Breast epithelium (tissue), 4 donors: ENCODE results near the gene ROR2. TPM values are rescaled to one million over a fixed set of nuclear protein-coding genes. Genes with fewer than 3 reads are reported as not detected.

Experiments
- DNase-seq, 2 donors: peaks; one replicate each; pipeline ENCODE4 v3.0.0-alpha.2; 2019; ENCODE audit warnings: low spot score in 2 of 2
- H3K27ac ChIP-seq, 2 donors: fragments of 200-600 bp; sonication (generic) in 1 of 2; one replicate each; pipeline ENCODE4 v1.5.1; 2016 to 2019; ENCODE audit warnings: mild to moderate bottlenecking in 1 of 2
- H3K27me3 ChIP-seq, 2 donors: fragments of 200-600 bp; sonication (generic) in 1 of 2; one replicate each; pipeline versions ENCODE4 v1.5.1 to v1.6.0; 2017 to 2019; ENCODE audit warnings: control low read depth in 1 of 2, mild to moderate bottlenecking in 1 of 2
- H3K36me3 ChIP-seq: fragments of 200-600 bp; one replicate; pipeline ENCODE4 v1.5.1; 2019
- H3K4me1 ChIP-seq, 2 donors: fragments of 200-600 bp; sonication (generic); one replicate each; pipeline ENCODE4 v1.5.1; 2016 to 2019; ENCODE audit warnings: control low read depth in 1 of 2
- H3K4me3 ChIP-seq, 3 donors: fragments of 200-600 bp; sonication (generic); 1 replicate in 2 of 3; 2 replicates in 1 of 3; pipeline ENCODE4 v1.5.1; 2016 to 2019; ENCODE audit warnings: mild to moderate bottlenecking in 3 of 3, moderate library complexity in 2 of 3
- H3K9me3 ChIP-seq, 2 donors: fragments of 200-600 bp; sonication (generic) in 1 of 2; one replicate each; pipeline ENCODE4 v1.5.1; 2016 to 2019; ENCODE audit warnings: control low read depth in 1 of 2
- POLR2A ChIP-seq: fragments of 450-650 bp; IDR thresholded peaks from one replicate; pipeline ENCODE4 v1.6.1; 2016; ENCODE audit warnings: antibody characterized with exemption, mild to moderate bottlenecking, moderate library complexity
- POLR2AphosphoS5 ChIP-seq, 3 donors: sonication (generic); formaldehyde crosslinking; IDR thresholded peaks; one replicate each; pipeline ENCODE4 v1.6.1; 2017; ENCODE audit warnings: antibody characterized with exemption in 3 of 3
- intact Hi-C: fragments of 100-400 bp; cut with DNase I; formaldehyde crosslinking; loops from one replicate; pipeline ENCODE4 v1.15.1; 2023; ENCODE audit warnings: low total_unique reads
- total RNA-seq, 3 donors: library from RNA; depleted of rRNA; stranded (reverse); fragments of >200 nt; gene quantifications; one replicate each; pipeline ENCODE4 v1.1.0, GENCODE V29; 2016
- TF ChIP-seq, protein P1 (sequence below), 3 donors: fragments of 450-650 bp; IDR thresholded peaks; one replicate each; pipeline ENCODE4 v1.5.1; 2016 to 2017; ENCODE audit warnings: antibody characterized with exemption in 3 of 3, mild to moderate bottlenecking in 3 of 3, moderate library complexity in 3 of 3

Gene ROR2
- total RNA-seq, 3 donors from 2014 or later = 2.1 to 25.6 (median 10.2) TPM

DNA sequence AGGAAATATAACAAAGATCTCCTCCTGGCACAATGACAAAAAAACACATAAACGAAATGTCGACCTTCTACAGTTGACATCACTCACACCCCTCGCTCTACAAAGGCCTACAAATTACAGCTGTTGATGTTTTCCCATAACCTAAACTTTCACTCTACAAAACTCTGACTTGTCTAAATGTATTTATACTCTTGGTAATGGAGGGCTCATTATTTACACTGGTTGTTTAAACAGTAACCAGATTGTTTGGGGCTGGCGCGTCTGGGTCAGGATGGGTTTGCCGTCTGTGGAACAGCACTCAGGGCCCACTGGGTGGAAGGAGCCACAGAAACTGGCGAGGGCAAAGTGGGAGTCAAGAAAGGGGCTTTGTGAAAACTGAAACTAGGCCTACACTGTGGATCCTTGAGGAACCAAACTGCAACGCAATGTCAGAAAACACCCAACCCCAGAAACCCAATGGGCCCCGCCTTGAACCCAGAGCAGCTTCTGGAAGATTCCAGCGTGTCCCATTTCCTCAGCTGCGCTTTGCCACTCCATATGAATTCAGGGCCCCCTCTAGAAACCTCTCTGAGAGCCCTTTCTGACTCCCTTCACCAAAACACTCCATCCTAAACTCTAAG, 136.7 kb downstream of the ROR2 start:
- H3K27me3 ChIP-seq = no peaks in the 10 kb centered on the region
- TF ChIP-seq, protein P1, sequence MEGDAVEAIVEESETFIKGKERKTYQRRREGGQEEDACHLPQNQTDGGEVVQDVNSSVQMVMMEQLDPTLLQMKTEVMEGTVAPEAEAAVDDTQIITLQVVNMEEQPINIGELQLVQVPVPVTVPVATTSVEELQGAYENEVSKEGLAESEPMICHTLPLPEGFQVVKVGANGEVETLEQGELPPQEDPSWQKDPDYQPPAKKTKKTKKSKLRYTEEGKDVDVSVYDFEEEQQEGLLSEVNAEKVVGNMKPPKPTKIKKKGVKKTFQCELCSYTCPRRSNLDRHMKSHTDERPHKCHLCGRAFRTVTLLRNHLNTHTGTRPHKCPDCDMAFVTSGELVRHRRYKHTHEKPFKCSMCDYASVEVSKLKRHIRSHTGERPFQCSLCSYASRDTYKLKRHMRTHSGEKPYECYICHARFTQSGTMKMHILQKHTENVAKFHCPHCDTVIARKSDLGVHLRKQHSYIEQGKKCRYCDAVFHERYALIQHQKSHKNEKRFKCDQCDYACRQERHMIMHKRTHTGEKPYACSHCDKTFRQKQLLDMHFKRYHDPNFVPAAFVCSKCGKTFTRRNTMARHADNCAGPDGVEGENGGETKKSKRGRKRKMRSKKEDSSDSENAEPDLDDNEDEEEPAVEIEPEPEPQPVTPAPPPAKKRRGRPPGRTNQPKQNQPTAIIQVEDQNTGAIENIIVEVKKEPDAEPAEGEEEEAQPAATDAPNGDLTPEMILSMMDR (IDR thresholded peaks at IDR 0.05) = no peak
- TF ChIP-seq POLR2A (no peak), POLR2AphosphoS5 (IDR thresholded peaks at IDR 0.05) (no peak)
- H3K27ac ChIP-seq = no peak overlapping the region
- intact Hi-C loops = no loop called here
- no peak overlapping the region for H3K4me3 ChIP-seq
- no peak for DNase-seq
- no peaks in the 10 kb centered on the region for H3K9me3 ChIP-seq
- H3K36me3 ChIP-seq = no peaks in the 10 kb centered on the region
- H3K4me1 ChIP-seq = no peaks in the 10 kb centered on the region

DNA sequence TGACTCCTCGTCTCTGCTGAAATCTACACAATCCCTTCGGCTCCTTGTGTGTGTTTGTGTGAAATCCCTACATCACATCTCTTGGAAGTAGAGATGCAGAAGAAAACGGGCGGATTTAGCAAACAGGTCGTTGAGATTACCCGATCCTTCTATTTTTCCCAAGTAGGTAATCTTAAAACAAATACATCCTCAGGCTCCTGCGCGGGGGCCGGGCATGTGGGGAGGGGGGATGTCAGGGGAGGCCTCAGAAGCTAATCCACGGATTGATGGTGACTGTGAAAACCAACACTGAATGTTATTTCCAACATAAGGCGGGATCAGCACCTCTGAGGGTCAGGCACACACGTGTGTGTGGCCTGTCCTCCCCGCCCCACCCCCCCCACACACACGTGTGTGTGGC, 137.8 kb downstream of the ROR2 start:
- intact Hi-C loops = no loop called here
- no peaks in the 10 kb centered on the region for H3K4me1 ChIP-seq
- TF ChIP-seq POLR2AphosphoS5 (IDR thresholded peaks at IDR 0.05) = no peak
- TF ChIP-seq, protein P1 (IDR thresholded peaks at IDR 0.05) = no peak
- TF ChIP-seq POLR2A = no peak
- no peaks in the 10 kb centered on the region for H3K9me3 ChIP-seq
- H3K27ac ChIP-seq = no peak overlapping the region
- H3K4me3 ChIP-seq = no peak overlapping the region
- no peaks in the 10 kb centered on the region for H3K27me3 ChIP-seq
- no peak for DNase-seq
- no peaks in the 10 kb centered on the region for H3K36me3 ChIP-seq

DNA sequence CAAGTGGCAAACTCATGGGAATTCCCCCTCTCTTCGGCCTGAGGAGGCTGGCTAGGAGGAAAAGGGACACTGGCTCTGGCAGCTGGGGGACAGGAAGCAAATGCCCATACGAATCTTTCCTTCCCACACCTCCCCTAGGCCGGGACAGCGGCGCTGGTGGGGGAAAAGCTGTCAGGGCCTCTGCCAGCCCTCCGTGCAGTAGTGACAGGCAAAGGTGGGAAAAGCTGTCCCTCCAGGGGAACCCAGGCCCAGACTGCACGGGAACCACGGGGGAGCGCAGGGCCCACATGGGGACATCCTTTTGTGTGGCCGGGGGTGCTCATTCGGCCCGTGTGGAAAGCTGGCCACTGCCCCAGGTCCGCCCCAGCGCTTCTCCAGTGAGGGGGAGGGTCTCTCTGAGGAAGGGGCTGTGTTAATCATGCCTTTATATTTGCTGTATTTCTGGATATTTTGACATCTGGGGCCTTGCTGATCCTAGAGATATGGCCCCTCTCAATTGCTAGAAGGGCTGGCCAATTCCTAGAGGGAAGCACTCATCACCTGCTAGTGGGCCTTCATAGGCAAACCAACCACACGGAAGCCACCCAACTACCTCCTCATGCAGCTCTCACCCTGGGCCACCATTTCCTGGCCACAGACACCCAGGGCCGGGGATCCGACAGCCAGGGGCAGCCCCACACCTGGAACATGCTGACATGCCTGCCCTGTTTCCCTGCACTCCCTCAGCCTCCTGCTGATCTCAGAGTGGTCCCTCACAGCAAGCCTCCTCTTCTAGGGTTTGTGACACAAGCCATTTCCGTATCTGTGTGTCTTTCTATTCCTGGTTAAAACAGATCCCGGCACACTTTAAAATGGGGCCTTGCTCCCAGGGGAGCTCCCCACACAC, 138.8 kb downstream of the ROR2 start:
- DNase-seq = no peak
- Histone ChIP-seq H3K4me3 (no peak overlapping the region), H3K27ac (no peak overlapping the region), H3K27me3 (no peaks in the 10 kb centered on the region), H3K9me3 (no peaks in the 10 kb centered on the region), H3K36me3 (no peaks in the 10 kb centered on the region), H3K4me1 (no peaks in the 10 kb centered on the region)
- intact Hi-C loops = no loop called here
- TF ChIP-seq POLR2AphosphoS5 (IDR thresholded peaks at IDR 0.05) (no peak), POLR2A (no peak)
- TF ChIP-seq, protein P1 (IDR thresholded peaks at IDR 0.05) = no peak

DNA sequence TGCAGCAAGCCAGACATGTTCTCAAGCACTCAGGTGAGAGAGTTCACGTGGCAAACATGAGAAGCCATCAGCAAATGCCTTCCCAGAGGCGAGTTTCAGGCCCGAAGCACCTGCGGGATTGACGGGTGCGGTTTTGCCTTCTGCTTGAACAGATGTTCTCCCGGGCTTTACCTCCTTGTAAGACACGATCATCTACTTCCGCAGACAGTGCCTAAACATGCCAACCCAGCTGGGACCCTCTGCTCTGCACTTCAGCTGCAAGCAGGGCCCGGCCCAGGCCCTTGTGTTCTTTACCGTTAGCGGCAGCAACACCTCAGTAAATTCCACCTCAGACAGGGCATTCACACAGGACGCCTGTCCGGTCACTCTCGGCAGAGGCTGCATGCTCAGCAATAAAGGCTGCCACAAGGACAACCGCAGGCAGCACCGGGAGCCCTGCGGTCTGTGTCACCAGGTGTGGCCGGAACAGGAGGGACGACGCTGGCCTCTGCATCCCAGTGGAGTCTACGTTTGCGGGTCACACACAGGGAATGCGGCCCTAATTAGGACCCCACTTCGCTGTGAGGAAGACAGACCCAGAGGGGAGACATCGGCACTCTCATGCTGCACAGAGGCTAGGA, 139.6 kb downstream of the ROR2 start:
- TF ChIP-seq POLR2A (no peak), POLR2AphosphoS5 (IDR thresholded peaks at IDR 0.05) (no peak)
- TF ChIP-seq, protein P1 (IDR thresholded peaks at IDR 0.05) = no peak
- no peaks in the 10 kb centered on the region for H3K4me1 ChIP-seq
- no peaks in the 10 kb centered on the region for H3K27me3 ChIP-seq
- H3K36me3 ChIP-seq = no peaks in the 10 kb centered on the region
- H3K27ac ChIP-seq = no peak overlapping the region
- H3K4me3 ChIP-seq = no peak overlapping the region
- intact Hi-C loops = no loop called here
- DNase-seq = no peak
- H3K9me3 ChIP-seq = no peaks in the 10 kb centered on the region
